Mammary epithelial cell (primary cell): Measurements from ENCODE around the gene SMC6.

Source experiments
- EZH2 ChIP-seq: IDR thresholded peaks from 2 replicates; pipeline ENCODE4 v1.6.1; 2012; ENCODE audit warnings: low read length, inconsistent platforms, borderline replicate concordance
- TF ChIP-seq, protein P1 (sequence below), 2 donors: IDR thresholded peaks in 1 of 2; conservative IDR thresholded peaks in 1 of 2; 2 replicates each; pipeline ENCODE4 v1.5.1; 2011 to 2012; ENCODE audit warnings: inconsistent platforms in 2 of 2, low read length in 2 of 2, mild to moderate bottlenecking in 2 of 2, control low read depth in 1 of 2, low read depth in 1 of 2; ENCODE audit not compliant: insufficient read depth in 1 of 2; ENCODE audit errors: extremely low read depth in 1 of 2

DNA sequence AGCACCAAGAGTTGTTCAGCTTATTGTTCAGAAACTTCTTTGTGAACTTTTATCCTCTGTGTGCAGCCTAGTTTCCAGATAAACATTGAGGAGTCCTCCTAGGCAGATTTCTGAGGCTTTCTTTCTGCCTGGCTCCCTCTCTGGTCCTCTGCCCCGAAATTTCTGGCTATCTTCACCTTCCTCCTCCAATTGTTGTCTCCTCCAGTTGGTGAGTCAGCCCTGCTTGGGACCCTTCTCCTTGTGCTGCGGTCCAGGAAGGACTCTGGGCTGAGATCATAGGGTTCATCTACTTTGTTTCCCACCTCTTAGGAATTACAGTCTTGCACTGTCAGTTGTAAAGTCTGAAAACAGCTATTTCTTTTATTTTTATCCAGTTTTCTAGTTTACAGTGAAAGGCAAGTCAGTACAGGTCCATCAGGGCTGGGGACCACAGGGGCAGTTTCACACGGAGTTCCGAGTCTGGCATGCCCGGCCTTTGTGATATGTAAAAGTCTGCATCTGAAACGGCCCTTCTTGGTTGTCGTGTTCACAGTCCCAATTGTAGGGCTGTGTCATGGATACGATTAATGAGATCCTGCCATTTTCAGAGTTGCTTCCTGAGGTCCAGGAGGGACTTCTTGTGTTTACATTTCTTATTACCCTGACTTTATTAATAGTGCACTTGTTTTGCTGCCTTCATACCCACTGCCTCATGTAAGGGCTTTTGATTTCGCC, 100.8 kb downstream of the SMC6 start:
- TF ChIP-seq EZH2, result no peak
- TF ChIP-seq, protein P1, sequence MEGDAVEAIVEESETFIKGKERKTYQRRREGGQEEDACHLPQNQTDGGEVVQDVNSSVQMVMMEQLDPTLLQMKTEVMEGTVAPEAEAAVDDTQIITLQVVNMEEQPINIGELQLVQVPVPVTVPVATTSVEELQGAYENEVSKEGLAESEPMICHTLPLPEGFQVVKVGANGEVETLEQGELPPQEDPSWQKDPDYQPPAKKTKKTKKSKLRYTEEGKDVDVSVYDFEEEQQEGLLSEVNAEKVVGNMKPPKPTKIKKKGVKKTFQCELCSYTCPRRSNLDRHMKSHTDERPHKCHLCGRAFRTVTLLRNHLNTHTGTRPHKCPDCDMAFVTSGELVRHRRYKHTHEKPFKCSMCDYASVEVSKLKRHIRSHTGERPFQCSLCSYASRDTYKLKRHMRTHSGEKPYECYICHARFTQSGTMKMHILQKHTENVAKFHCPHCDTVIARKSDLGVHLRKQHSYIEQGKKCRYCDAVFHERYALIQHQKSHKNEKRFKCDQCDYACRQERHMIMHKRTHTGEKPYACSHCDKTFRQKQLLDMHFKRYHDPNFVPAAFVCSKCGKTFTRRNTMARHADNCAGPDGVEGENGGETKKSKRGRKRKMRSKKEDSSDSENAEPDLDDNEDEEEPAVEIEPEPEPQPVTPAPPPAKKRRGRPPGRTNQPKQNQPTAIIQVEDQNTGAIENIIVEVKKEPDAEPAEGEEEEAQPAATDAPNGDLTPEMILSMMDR (conservative IDR thresholded peaks at IDR 0.05 in 1 of 2, IDR thresholded peaks at IDR 0.05 in 1 of 2; ENCODE audit: extremely low read depth in 1 of 2, insufficient read depth in 1 of 2, low read depth in 1 of 2, low read length in 2 of 2), result no peak
